HG03575 (cell line): ENCODE results near the gene HOMER1.

Experiments used
- ATAC-seq: cut with Tn5 transposase; IDR thresholded peaks from one replicate; pipeline ENCODE4 v1.9.1; 2021; ENCODE audit not compliant: unreplicated experiment, insufficient number of reproducible peaks, low FRiP score; ENCODE audit errors: extremely low read depth

Gene HOMER1

DNA sequence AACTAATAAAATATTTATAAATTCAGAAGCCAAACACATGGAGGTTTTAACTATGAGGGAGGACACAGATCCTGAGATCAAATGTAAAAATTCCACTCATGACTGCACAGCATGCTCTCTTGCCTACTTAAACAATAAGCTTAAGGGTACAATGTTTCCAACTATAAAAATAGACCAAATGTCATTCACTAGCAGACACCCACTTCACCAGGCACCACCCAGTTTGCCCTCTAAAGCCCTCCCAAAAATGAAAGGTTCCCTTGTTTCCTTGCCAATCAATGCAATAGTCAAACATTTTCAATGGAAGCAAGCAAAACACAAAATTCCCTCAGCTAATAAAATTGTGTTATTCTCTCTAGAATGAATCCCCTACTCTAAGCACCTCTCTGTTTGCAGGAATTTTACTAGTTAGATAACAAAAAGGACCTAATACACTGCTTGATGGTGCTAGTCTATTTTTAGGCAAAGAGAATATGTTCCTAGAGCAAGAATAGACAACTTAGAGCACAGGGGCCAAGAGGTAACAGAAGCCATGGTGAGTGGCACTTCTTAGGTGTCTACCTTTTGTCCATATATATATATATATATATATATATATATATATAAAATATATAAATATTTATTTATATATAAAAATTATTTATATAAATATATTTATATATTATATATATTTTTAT lies 135.3 kb downstream of the HOMER1 start:
- no peak for ATAC-seq

GRCh38 chr5:79357398-79357797 lies 156.5 kb downstream of the HOMER1 start:
- no peak for ATAC-seq

GRCh38 chr5:79349881-79350280 lies 164.1 kb downstream of the HOMER1 start:
- no peak for ATAC-seq

DNA sequence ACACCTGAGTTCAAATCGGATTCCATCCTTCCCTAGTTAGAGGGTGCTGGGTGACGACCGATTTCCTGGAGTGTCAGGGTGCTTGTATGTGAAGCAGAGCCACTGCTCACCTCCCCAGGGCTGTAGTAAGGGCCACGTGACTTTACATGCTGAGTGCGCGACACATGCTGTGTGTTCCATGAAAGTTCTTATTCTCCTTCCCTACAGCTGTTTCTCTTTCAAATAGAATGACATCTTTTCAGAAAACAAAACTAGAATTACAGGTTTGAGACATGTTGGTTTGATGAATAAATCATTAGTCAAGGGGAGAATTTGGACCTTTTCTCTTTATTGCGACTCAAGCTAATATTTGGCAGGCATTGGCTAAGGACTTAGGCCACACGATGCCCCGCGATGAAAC lies 164.9 kb downstream of the HOMER1 start:
- no peak for ATAC-seq

- no peak for ATAC-seq
Measured at GRCh38 chr5:79346420-79346824, 167.5 kb downstream of the HOMER1 start.

GRCh38 chr5:79333852-79334557 lies 179.9 kb downstream of the HOMER1 start:
- ATAC-seq, result no peak

GRCh38 chr5:79330071-79330470 lies 183.9 kb downstream of the HOMER1 start:
- no peak for ATAC-seq

- ATAC-seq, result no peak
Measured at GRCh38 chr5:79329453-79329852, 184.5 kb downstream of the HOMER1 start.
